Upper lobe of left lung (tissue), 4 donors: ENCODE data around the gene ARPC5.

Experiments used
- CTCF ChIP-seq, 6 experiments: fragments of 450-650 bp in 4 of 6; fragments of 200-600 bp in 2 of 6; sonication (generic) in 2 of 6; IDR thresholded peaks; one replicate each; pipeline ENCODE4 v1.5.1; 2016 to 2019; ENCODE audit warnings: antibody characterized with exemption in 6 of 6
- POLR2A ChIP-seq, 4 donors: fragments of 450-650 bp; IDR thresholded peaks; one replicate each; pipeline ENCODE4 v1.5.1; 2016 to 2017; ENCODE audit warnings: antibody characterized with exemption in 4 of 4, mild to moderate bottlenecking in 2 of 4

GRCh38 chr1:183578856-183579255, 56.7 kb downstream of the ARPC5 start:
- TF ChIP-seq CTCF (IDR thresholded peaks at IDR 0.05) (no peak), POLR2A (IDR thresholded peaks at IDR 0.05) (no peak)
